ENCODE data around the gene POLD1.

POLD1 gene

DNA sequence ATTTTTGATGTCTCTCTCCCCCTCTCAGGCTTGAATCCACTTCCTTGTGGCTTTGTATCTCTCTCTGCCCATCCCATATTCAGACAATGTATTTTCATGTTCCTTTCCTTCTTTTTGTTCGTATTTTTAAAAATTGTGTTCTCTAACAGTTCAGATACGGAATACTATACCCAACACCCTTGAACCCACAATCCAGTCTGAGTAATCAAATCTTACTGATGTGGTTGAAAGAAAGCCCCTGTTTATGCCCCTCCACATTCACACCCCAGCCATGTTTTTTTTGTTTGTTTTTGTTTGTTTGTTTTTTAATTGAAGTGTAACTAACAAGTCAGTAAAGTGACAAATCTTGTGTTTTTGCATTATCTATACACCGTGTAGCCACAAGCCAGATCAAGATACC, 36.0 kb downstream of the POLD1 start:
- H3K27me3 ChIP-seq (ENCODE audit: insufficient read depth, low read length, poor library complexity) = no peaks in the 10 kb centered on the region
- H3K79me2 ChIP-seq (ENCODE audit: control insufficient read depth, insufficient read depth, low read length) = no peaks in the 10 kb centered on the region
- no CpG with 5 or more reads among the region's 3 CpGs for whole genome bisulfite sequencing (ENCODE audit: extremely low coverage, insufficient coverage, low lambda C conversion rate)
- H3K23ac ChIP-seq (ENCODE audit: low read length) = peak overlapping the region; percentile 45
- H3K56ac ChIP-seq (ENCODE audit: low read length) = no peak overlapping the region
- H3K9ac ChIP-seq (ENCODE audit: low read length) = no peak overlapping the region
- no peak overlapping the region for H3K4me2 ChIP-seq (ENCODE audit: low read length)
- H3K27ac ChIP-seq (ENCODE audit: low read depth, low read length) = no peak overlapping the region
- H3K4me1 ChIP-seq (ENCODE audit: control insufficient read depth, low read depth, low read length) = no peaks in the 10 kb centered on the region
- H2BK15ac ChIP-seq (replicated peaks; ENCODE audit: low read depth) = no peak overlapping the region
- no peak overlapping the region for H2AK5ac ChIP-seq (ENCODE audit: low read length)
- H4K5ac ChIP-seq (ENCODE audit: low read length) = no peak overlapping the region
- no peaks in the 10 kb centered on the region for H3K79me1 ChIP-seq (ENCODE audit: low read length)
- H2BK120ac ChIP-seq (ENCODE audit: low read depth, low read length) = no peak overlapping the region
- H4K8ac ChIP-seq (ENCODE audit: low read depth, low read length) = no peak overlapping the region
- H3K4ac ChIP-seq (ENCODE audit: low read depth, low read length) = no peak overlapping the region
- DNase-seq = no peak
- H3K18ac ChIP-seq (ENCODE audit: low read length) = no peak overlapping the region
- no peak overlapping the region for H3K4me3 ChIP-seq (ENCODE audit: low read length)
- no peak overlapping the region for H2BK5ac ChIP-seq (ENCODE audit: low read length)
- H3K36me3 ChIP-seq (ENCODE audit: control insufficient read depth, insufficient read depth, low read length) = no peaks in the 10 kb centered on the region

DNA sequence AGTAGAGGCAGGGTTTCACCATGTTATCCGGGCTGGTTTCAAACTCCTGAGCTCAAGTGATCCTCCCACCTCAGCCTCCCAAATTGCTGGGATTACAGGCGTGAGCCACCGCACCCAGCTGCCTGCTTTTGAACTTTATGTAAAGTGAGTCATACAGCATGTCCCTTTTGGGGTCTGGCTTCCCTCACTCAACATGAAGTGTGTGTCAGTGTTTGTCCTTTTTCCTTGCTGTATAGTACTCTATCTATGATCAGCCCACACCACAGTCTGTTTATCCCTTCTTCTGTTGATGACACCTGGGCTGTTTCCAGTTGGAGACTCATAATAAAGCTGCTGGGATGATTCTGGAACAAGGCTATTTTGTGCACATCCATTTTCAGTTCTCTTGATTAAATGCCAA, 36.7 kb downstream of the POLD1 start:
- Histone ChIP-seq H2BK15ac (replicated peaks; ENCODE audit: low read depth) (no peak overlapping the region), H2BK5ac (ENCODE audit: low read length) (no peak overlapping the region), H3K36me3 (ENCODE audit: control insufficient read depth, insufficient read depth, low read length) (no peaks in the 10 kb centered on the region), H3K27ac (ENCODE audit: low read depth, low read length) (no peak overlapping the region), H3K79me1 (ENCODE audit: low read length) (no peaks in the 10 kb centered on the region), H3K4ac (ENCODE audit: low read depth, low read length) (no peak overlapping the region), H2BK120ac (ENCODE audit: low read depth, low read length) (no peak overlapping the region), H3K27me3 (ENCODE audit: insufficient read depth, low read length, poor library complexity) (no peaks in the 10 kb centered on the region), H3K9ac (ENCODE audit: low read length) (no peak overlapping the region), H3K4me3 (ENCODE audit: low read length) (no peak overlapping the region), H2AK5ac (ENCODE audit: low read length) (no peak overlapping the region), H3K56ac (ENCODE audit: low read length) (no peak overlapping the region), H3K4me2 (ENCODE audit: low read length) (no peak overlapping the region), H3K23ac (ENCODE audit: low read length) (no peak overlapping the region), H3K79me2 (ENCODE audit: control insufficient read depth, insufficient read depth, low read length) (no peaks in the 10 kb centered on the region), H4K5ac (ENCODE audit: low read length) (no peak overlapping the region), H4K8ac (ENCODE audit: low read depth, low read length) (no peak overlapping the region), H3K4me1 (ENCODE audit: control insufficient read depth, low read depth, low read length) (no peaks in the 10 kb centered on the region), H3K18ac (ENCODE audit: low read length) (no peak overlapping the region)
- WGBS (ENCODE audit: extremely low coverage, insufficient coverage, low lambda C conversion rate) = no CpG with 5 or more reads among the region's 3 CpGs
- no peak for DNase-seq

DNA sequence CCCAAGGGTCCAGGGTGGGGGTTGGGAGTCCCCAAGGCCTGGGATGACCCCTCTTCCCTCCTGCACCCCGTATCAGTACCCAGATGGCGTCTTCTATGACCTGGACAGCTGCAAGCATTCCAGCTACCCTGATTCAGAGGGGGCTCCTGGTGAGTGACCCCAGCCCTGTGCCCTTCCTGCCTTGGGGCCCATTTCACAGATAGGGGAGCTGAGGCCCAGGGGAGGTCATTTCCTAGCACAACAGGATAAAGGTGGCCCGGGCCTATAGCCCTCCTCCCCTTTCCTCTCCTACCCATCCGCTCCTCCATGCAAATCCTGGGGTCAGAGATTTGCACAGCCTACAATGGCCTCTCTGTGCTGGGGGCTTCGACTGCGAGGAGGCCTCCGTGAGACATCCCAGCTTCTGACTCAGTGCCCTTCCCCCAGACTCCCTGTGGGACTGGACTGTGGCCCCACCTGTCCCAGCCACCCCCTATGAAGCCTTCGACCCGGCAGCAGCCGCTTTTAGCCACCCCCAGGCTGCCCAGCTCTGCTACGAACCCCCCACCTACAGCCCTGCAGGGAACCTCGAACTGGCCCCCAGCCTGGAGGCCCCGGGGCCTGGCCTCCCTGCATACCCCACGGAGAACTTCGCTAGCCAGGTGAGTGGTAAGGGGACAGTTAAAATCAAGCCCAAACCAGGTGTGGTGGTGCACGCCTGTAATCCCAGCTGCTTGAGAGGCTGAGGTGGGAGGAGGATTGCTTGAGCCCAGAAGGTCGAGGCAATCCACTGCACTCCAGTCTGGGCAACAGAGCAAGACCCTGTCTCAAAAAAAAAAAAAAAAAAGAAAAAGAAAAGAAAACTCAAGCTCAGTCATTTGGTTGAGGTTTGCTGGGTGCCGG, 38.5 kb downstream of the POLD1 start:
- H4K8ac ChIP-seq (ENCODE audit: low read depth, low read length) = no peak overlapping the region
- no peaks in the 10 kb centered on the region for H3K36me3 ChIP-seq (ENCODE audit: control insufficient read depth, insufficient read depth, low read length)
- H3K79me2 ChIP-seq (ENCODE audit: control insufficient read depth, insufficient read depth, low read length) = no peaks in the 10 kb centered on the region
- H2BK120ac ChIP-seq (ENCODE audit: low read depth, low read length) = no peak overlapping the region
- no peak overlapping the region for H3K9ac ChIP-seq (ENCODE audit: low read length)
- no peak overlapping the region for H3K4me3 ChIP-seq (ENCODE audit: low read length)
- H2AK5ac ChIP-seq (ENCODE audit: low read length) = no peak overlapping the region
- no peak overlapping the region for H3K4ac ChIP-seq (ENCODE audit: low read depth, low read length)
- no peak overlapping the region for H3K23ac ChIP-seq (ENCODE audit: low read length)
- H2BK15ac ChIP-seq (replicated peaks; ENCODE audit: low read depth) = no peak overlapping the region
- no peak for DNase-seq
- no peaks in the 10 kb centered on the region for H3K27me3 ChIP-seq (ENCODE audit: insufficient read depth, low read length, poor library complexity)
- no peak overlapping the region for H3K4me2 ChIP-seq (ENCODE audit: low read length)
- H4K5ac ChIP-seq (ENCODE audit: low read length) = no peak overlapping the region
- H3K56ac ChIP-seq (ENCODE audit: low read length) = no peak overlapping the region
- H3K18ac ChIP-seq (ENCODE audit: low read length) = no peak overlapping the region
- WGBS (ENCODE audit: extremely low coverage, insufficient coverage, low lambda C conversion rate) = no CpG with 5 or more reads among the region's 18 CpGs
- H2BK5ac ChIP-seq (ENCODE audit: low read length) = no peak overlapping the region
- H3K4me1 ChIP-seq (ENCODE audit: control insufficient read depth, low read depth, low read length) = no peaks in the 10 kb centered on the region
- H3K27ac ChIP-seq (ENCODE audit: low read depth, low read length) = no peak overlapping the region
- no peaks in the 10 kb centered on the region for H3K79me1 ChIP-seq (ENCODE audit: low read length)

GRCh38 chr19:50423279-50424113, 39.3 kb downstream of the POLD1 start:
- H3K27me3 ChIP-seq (ENCODE audit: insufficient read depth, low read length, poor library complexity) = no peaks in the 10 kb centered on the region
- H2BK15ac ChIP-seq (replicated peaks; ENCODE audit: low read depth) = no peak overlapping the region
- H3K36me3 ChIP-seq (ENCODE audit: control insufficient read depth, insufficient read depth, low read length) = no peaks in the 10 kb centered on the region
- no peak overlapping the region for H3K18ac ChIP-seq (ENCODE audit: low read length)
- no peak overlapping the region for H3K23ac ChIP-seq (ENCODE audit: low read length)
- H3K79me2 ChIP-seq (ENCODE audit: control insufficient read depth, insufficient read depth, low read length) = no peaks in the 10 kb centered on the region
- H2AK5ac ChIP-seq (ENCODE audit: low read length) = no peak overlapping the region
- no peak overlapping the region for H2BK120ac ChIP-seq (ENCODE audit: low read depth, low read length)
- no peak overlapping the region for H3K9ac ChIP-seq (ENCODE audit: low read length)
- no peak overlapping the region for H3K4me3 ChIP-seq (ENCODE audit: low read length)
- H3K56ac ChIP-seq (ENCODE audit: low read length) = no peak overlapping the region
- H4K8ac ChIP-seq (ENCODE audit: low read depth, low read length) = no peak overlapping the region
- no peak for DNase-seq
- no peak overlapping the region for H3K27ac ChIP-seq (ENCODE audit: low read depth, low read length)
- H3K79me1 ChIP-seq (ENCODE audit: low read length) = no peaks in the 10 kb centered on the region
- no peak overlapping the region for H3K4me2 ChIP-seq (ENCODE audit: low read length)
- H4K5ac ChIP-seq (ENCODE audit: low read length) = no peak overlapping the region
- H3K4ac ChIP-seq (ENCODE audit: low read depth, low read length) = no peak overlapping the region
- no CpG with 5 or more reads among the region's 22 CpGs for WGBS (ENCODE audit: extremely low coverage, insufficient coverage, low lambda C conversion rate)
- no peaks in the 10 kb centered on the region for H3K4me1 ChIP-seq (ENCODE audit: control insufficient read depth, low read depth, low read length)
- H2BK5ac ChIP-seq (ENCODE audit: low read length) = no peak overlapping the region

DNA sequence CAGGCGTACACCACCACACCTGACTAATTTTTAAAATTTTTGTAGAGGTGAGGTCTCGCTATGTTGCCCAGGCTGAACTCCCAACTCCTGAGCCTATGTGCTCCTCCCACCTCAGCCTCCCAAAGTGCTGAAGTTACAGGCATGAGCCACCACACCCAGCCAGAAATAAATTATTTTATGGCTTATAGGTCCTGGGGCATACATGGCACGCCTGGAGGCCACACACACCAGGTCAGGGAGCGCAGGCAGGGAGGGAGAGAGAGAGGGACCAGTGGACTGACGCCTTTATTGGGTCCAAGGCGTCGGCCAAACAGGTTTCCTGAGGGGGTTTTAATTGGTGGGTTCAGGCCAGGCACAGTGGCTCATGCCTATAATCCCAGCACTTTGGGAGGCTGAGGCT, 41.4 kb downstream of the POLD1 start:
- Histone ChIP-seq H3K18ac (ENCODE audit: low read length) (no peak overlapping the region), H3K27ac (ENCODE audit: low read depth, low read length) (no peak overlapping the region), H3K23ac (ENCODE audit: low read length) (no peak overlapping the region), H4K5ac (ENCODE audit: low read length) (no peak overlapping the region), H3K4me2 (ENCODE audit: low read length) (no peak overlapping the region), H3K4ac (ENCODE audit: low read depth, low read length) (no peak overlapping the region), H4K8ac (ENCODE audit: low read depth, low read length) (no peak overlapping the region), H2BK120ac (ENCODE audit: low read depth, low read length) (no peak overlapping the region), H3K36me3 (ENCODE audit: control insufficient read depth, insufficient read depth, low read length) (no peaks in the 10 kb centered on the region), H3K27me3 (ENCODE audit: insufficient read depth, low read length, poor library complexity) (no peaks in the 10 kb centered on the region), H3K9ac (ENCODE audit: low read length) (no peak overlapping the region), H2BK15ac (replicated peaks; ENCODE audit: low read depth) (no peak overlapping the region), H3K4me1 (ENCODE audit: control insufficient read depth, low read depth, low read length) (no peaks in the 10 kb centered on the region), H3K4me3 (ENCODE audit: low read length) (no peak overlapping the region), H2BK5ac (ENCODE audit: low read length) (no peak overlapping the region), H3K79me2 (ENCODE audit: control insufficient read depth, insufficient read depth, low read length) (no peaks in the 10 kb centered on the region), H3K79me1 (ENCODE audit: low read length) (no peaks in the 10 kb centered on the region), H3K56ac (ENCODE audit: low read length) (no peak overlapping the region), H2AK5ac (ENCODE audit: low read length) (no peak overlapping the region)
- WGBS (ENCODE audit: extremely low coverage, insufficient coverage, low lambda C conversion rate) = no CpG with 5 or more reads among the region's 7 CpGs
- DNase-seq = no peak
